ENCODE results near the gene FIBCD1. TPM values are rescaled to one million over a fixed set of nuclear protein-coding genes. Genes with fewer than 3 reads are reported as not detected.
A peak's percentile ranks its signal among the peaks of the same experiment; 100 is the strongest.

Gene FIBCD1
- polyA plus RNA-seq, 1 donor from 2014 or later = not detected

DNA sequence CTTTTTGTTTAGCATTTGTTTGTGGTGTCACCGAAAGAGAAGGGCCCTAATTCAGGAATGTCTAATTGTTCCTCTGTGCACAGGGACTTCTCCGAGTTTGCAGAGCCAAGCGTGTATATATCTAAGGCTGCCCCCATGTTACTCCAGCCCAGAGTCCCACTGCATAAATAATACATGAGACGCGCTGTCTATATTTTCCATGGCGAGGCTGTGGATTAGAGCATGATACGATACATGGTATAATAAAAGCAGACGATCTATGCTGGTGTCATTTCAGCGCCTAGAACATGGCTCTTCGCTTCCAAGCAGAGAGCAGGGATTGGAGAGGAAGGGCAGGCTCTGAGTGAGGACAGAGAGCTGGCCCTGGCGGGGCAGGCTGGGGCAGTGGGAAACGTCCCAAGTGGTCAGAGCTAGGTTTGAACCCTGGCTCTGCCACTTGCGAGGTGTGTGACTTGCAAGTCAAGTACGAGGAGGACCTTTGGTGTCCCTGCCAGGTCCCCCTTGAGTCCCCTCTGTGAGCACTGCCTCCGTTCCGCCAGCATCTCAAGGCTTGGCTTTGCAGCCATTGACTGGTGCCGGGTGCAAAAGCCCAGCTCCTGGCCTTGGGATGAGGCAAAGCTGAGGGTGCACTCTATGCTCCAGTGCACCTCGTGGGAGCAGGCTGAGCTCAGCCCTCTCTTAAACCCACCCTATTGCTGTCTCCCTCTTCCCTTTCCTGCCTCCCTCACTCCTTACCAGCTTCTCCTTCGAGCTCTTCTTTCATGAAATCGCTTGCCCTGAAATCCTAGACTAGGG lies 40.7 kb upstream of the FIBCD1 start:
- no peak overlapping the region for H3K4me3 Mint-ChIP-seq
- H3K9me3 Mint-ChIP-seq = no peaks in the 10 kb centered on the region
- H3K27me3 Mint-ChIP-seq = peaks cover 5% of the 10 kb centered on the region
- H3K4me1 Mint-ChIP-seq = no peaks in the 10 kb centered on the region
- no peaks in the 10 kb centered on the region for H3K36me3 Mint-ChIP-seq
- H3K27ac Mint-ChIP-seq = no peak overlapping the region

DNA sequence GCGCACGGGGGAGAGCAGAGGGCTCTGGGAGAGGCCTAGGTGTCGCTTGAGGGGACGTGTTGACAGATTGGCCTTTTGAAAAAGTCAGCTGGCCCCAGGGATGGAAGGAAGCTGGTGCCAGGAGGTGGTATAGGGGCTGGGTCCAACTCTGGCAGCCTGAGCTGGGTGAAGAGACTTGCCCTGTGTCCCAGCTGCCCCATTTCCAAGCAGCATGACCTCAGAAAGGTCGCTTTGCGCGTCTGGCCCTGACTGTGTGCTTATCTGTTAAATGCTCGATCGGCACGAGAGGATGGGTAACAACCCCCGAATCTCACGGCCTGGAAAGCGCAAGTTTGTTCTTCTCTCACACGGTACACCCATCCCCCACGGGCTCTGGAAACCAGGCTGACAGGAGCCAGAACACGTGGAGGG lies 38.8 kb upstream of the FIBCD1 start:
- H3K4me3 Mint-ChIP-seq = no peak overlapping the region
- H3K36me3 Mint-ChIP-seq = no peaks in the 10 kb centered on the region
- H3K4me1 Mint-ChIP-seq = no peaks in the 10 kb centered on the region
- no peaks in the 10 kb centered on the region for H3K9me3 Mint-ChIP-seq
- H3K27ac Mint-ChIP-seq = no peak overlapping the region
- peaks cover 8% of the 10 kb centered on the region for H3K27me3 Mint-ChIP-seq

- Mint-ChIP-seq H3K36me3 (no peaks in the 10 kb centered on the region), H3K4me3 (no peak overlapping the region), H3K27ac (no peak overlapping the region), H3K27me3 (peaks cover 14% of the 10 kb centered on the region), H3K4me1 (no peaks in the 10 kb centered on the region), H3K9me3 (no peaks in the 10 kb centered on the region)
Measured at GRCh38 chr9:130975932-130976841, 37.1 kb upstream of the FIBCD1 start.

- Mint-ChIP-seq H3K4me1 (no peaks in the 10 kb centered on the region), H3K36me3 (no peaks in the 10 kb centered on the region), H3K27me3 (peaks cover 14% of the 10 kb centered on the region), H3K27ac (no peak overlapping the region), H3K4me3 (no peak overlapping the region), H3K9me3 (no peaks in the 10 kb centered on the region)
Measured at GRCh38 chr9:130975156-130975555, 36.1 kb upstream of the FIBCD1 start.

DNA sequence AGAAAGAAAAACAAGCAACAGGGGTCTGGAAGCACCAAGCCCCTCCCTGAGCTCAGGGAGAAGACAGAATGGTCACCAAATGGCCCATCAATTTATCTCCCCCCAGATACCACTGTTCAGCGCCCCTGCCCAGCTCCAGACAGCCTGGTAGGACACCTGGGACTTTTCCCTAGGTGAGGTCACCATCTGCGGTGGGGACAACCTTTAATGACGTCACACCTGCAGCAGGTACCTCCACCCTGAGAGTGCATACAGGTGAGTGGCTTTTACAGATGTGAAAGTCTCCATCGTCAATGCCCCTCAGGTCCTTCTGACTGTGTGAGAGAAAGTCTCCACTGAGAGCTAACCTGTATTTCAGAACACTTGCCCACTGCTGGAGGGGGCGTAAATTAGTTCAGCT lies 35.6 kb upstream of the FIBCD1 start:
- H3K27me3 Mint-ChIP-seq = peaks cover 13% of the 10 kb centered on the region

DNA sequence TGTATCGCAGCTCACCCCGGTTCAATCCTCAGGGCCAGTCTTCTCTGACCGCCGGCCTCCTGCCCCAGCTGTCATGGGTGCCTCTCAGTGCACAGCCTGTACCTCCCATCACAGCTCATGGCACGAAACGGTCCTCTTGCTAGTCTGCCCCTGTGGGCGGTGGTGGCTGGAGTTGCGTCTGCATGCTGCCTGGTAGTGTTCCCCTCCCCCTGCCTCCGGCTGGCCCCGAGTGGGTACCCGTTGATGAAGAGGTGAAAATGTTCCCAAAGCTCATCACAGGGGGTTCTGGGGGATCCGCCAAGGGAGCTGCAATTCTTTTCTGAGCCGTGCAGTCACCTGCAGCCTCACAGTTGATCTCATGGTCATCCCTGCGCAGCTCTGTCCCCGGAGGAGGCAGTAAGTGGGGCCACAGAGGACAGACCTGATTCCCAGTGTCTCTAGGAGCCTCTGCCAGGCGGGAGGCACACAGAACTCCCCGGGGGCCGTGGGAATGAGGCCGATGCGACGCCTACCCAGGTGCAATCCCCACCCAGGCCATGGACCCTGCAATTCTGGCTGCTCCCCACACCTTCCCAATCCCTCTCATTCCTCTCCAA lies 34.7 kb upstream of the FIBCD1 start:
- H3K4me3 Mint-ChIP-seq = no peak overlapping the region
- H3K4me1 Mint-ChIP-seq = no peaks in the 10 kb centered on the region
- H3K27me3 Mint-ChIP-seq = peaks cover 9% of the 10 kb centered on the region
- H3K36me3 Mint-ChIP-seq = no peaks in the 10 kb centered on the region
- no peaks in the 10 kb centered on the region for H3K9me3 Mint-ChIP-seq
- H3K27ac Mint-ChIP-seq = no peak overlapping the region

More for the DNA sequence above, 35.6 kb upstream of the FIBCD1 start:
- H3K36me3 Mint-ChIP-seq = no peaks in the 10 kb centered on the region
- no peak overlapping the region for H3K27ac Mint-ChIP-seq
- no peak overlapping the region for H3K4me3 Mint-ChIP-seq
- H3K9me3 Mint-ChIP-seq = no peaks in the 10 kb centered on the region
- no peaks in the 10 kb centered on the region for H3K4me1 Mint-ChIP-seq

GRCh38 chr9:130972957-130973685 lies 34.1 kb upstream of the FIBCD1 start:
- Mint-ChIP-seq H3K9me3 (no peaks in the 10 kb centered on the region), H3K27ac (no peak overlapping the region), H3K4me1 (no peaks in the 10 kb centered on the region)

GRCh38 chr9:130972277-130972956 lies 33.4 kb upstream of the FIBCD1 start:
- H3K27me3 Mint-ChIP-seq = peaks cover 11% of the 10 kb centered on the region
- H3K9me3 Mint-ChIP-seq = no peaks in the 10 kb centered on the region
- no peaks in the 10 kb centered on the region for H3K36me3 Mint-ChIP-seq
- no peaks in the 10 kb centered on the region for H3K4me1 Mint-ChIP-seq
- no peak overlapping the region for H3K4me3 Mint-ChIP-seq
- no peak overlapping the region for H3K27ac Mint-ChIP-seq

More at GRCh38 chr9:130972957-130973685, 34.1 kb upstream of the FIBCD1 start:
- Mint-ChIP-seq H3K27me3 (peaks cover 9% of the 10 kb centered on the region), H3K36me3 (no peaks in the 10 kb centered on the region), H3K4me3 (no peak overlapping the region)

DNA sequence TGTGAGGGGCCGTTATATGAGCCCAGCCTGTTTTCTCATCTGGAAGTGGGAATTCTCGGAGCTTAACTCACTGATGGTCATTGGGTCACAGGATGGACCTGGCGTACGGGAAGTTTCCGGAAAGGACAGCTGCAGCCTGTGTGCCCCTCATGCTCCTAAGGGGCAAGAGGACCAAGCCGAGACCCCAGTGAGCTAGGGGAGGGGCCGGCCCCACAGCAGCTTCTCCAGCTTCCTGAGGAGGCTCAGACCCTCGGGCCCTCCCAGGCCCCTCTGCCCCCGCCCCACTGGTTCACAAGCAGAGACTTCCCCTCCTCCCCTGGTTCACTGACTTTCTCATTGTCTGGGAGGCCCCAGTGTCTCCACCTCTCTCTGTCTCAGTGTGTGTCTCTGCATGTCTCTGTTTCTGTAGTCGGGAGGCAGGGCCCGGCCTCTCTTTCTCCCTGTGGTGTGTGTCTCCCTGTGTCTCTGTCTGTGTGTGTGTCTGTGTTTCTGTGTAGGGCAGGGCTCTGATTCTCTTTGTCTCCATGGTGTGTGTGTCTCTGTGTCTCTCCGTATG lies 32.3 kb upstream of the FIBCD1 start:
- H3K36me3 Mint-ChIP-seq = no peaks in the 10 kb centered on the region

DNA sequence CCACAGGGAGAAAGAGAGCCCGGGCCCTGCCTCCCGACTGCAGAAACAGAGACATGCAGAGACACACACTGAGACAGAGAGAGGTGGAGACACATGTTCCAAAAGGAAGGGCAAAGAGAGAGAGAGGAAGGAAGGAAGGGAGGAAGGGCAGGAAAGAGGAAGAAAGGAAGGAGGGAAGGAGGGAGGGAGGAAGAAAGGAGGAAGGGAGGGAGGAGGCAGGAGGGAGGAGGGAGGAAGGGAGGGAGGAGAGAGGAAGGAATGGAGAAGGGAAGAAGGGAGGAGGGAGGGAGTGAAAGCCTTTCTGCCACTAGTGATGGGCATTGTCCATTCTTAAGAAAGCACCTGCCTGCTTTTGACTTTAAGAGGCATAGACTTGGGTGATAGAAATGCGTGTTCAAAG lies 31.8 kb upstream of the FIBCD1 start:
- Mint-ChIP-seq H3K36me3 (no peaks in the 10 kb centered on the region), H3K27ac (no peak overlapping the region), H3K9me3 (no peaks in the 10 kb centered on the region), H3K4me3 (no peak overlapping the region), H3K4me1 (no peaks in the 10 kb centered on the region), H3K27me3 (peaks cover 11% of the 10 kb centered on the region)

More for the DNA sequence above, 32.3 kb upstream of the FIBCD1 start:
- no peaks in the 10 kb centered on the region for H3K9me3 Mint-ChIP-seq
- peaks cover 11% of the 10 kb centered on the region for H3K27me3 Mint-ChIP-seq
- H3K4me1 Mint-ChIP-seq = no peaks in the 10 kb centered on the region
- no peak overlapping the region for H3K27ac Mint-ChIP-seq
- H3K4me3 Mint-ChIP-seq = no peak overlapping the region

GRCh38 chr9:130970052-130970451 lies 31.0 kb upstream of the FIBCD1 start:
- H3K4me1 Mint-ChIP-seq = no peaks in the 10 kb centered on the region
- H3K4me3 Mint-ChIP-seq = no peak overlapping the region
- H3K9me3 Mint-ChIP-seq = no peaks in the 10 kb centered on the region
- H3K36me3 Mint-ChIP-seq = no peaks in the 10 kb centered on the region
- H3K27ac Mint-ChIP-seq = no peak overlapping the region
- peaks cover 11% of the 10 kb centered on the region for H3K27me3 Mint-ChIP-seq

DNA sequence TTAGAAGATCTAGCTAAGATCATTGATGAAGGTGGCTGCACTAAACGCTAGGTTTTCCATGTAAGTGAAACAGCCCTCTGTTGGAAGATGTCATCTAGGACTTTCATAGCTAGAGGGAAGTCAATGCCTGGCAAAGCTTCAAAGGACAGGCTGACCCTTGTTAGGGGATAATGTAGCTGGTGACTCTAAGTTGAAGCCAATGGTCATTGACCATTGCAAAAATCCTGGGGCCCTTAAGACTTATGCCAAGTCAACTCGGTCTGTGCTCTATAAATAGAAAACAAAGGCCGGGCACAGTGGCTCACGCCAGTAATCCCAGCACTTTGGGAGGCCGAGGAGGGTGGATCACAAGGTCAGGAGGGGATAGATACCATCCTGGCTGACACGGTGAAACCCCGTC lies 26.6 kb upstream of the FIBCD1 start:
- Mint-ChIP-seq H3K27me3 (peaks cover 4% of the 10 kb centered on the region), H3K27ac (no peak overlapping the region), H3K4me1 (no peaks in the 10 kb centered on the region), H3K4me3 (no peak overlapping the region), H3K36me3 (no peaks in the 10 kb centered on the region), H3K9me3 (no peaks in the 10 kb centered on the region)

GRCh38 chr9:130963916-130964315 lies 24.9 kb upstream of the FIBCD1 start:
- no peaks in the 10 kb centered on the region for H3K4me1 Mint-ChIP-seq

GRCh38 chr9:130963337-130963908 lies 24.4 kb upstream of the FIBCD1 start:
- Mint-ChIP-seq H3K9me3 (peaks cover 0 to 2% (median 0%) of the 10 kb centered on the region in 3 donors), H3K27me3 (peaks cover 4% of the 10 kb centered on the region), H3K27ac (no peak overlapping the region), H3K4me1 (no peaks in the 10 kb centered on the region), H3K36me3 (no peaks in the 10 kb centered on the region), H3K4me3 (peak overlapping the region in 1 of 4 donors; percentile 33)

More at GRCh38 chr9:130963916-130964315, 24.9 kb upstream of the FIBCD1 start:
- H3K36me3 Mint-ChIP-seq = no peaks in the 10 kb centered on the region
- H3K4me3 Mint-ChIP-seq = no peak overlapping the region
- peaks cover 0 to 2% (median 0%) of the 10 kb centered on the region in 3 donors for H3K9me3 Mint-ChIP-seq
- H3K27me3 Mint-ChIP-seq = peaks cover 4% of the 10 kb centered on the region
- no peak overlapping the region for H3K27ac Mint-ChIP-seq
